GM18858 (cell line): ENCODE measurements around the gene FAM114A2.

Experiments used
- ATAC-seq: cut with Tn5 transposase; IDR thresholded peaks from one replicate; pipeline ENCODE4 v1.9.1; 2021; ENCODE audit not compliant: unreplicated experiment

The FAM114A2 gene

GRCh38 chr5:153952057-153952456 lies 86.7 kb downstream of the FAM114A2 start:
- ATAC-seq, result no peak

- no peak for ATAC-seq
These were observed 97.4 kb downstream of the FAM114A2 start for GRCh38 chr5:153941265-153941664.
